Ishikawa (cell line): Measurements from ENCODE around the gene POLR3A.

ENCODE experiments used
- CEBPB ChIP-seq: IDR thresholded peaks from 2 replicates; pipeline ENCODE4 v1.6.1; 2012
- CREB1 ChIP-seq: IDR thresholded peaks from 2 replicates; pipeline ENCODE4 v1.6.1; 2012; ENCODE audit warnings: low read depth
- EGR1 ChIP-seq: IDR thresholded peaks from 2 replicates; pipeline ENCODE4 v1.6.1; 2012
- EP300 ChIP-seq: IDR thresholded peaks from 2 replicates; pipeline ENCODE4 v1.6.1; 2012; ENCODE audit warnings: borderline replicate concordance
- FOXM1 ChIP-seq: IDR thresholded peaks from 2 replicates; pipeline ENCODE4 v1.6.1; 2012; ENCODE audit warnings: low read depth, borderline replicate concordance
- NFIC ChIP-seq: IDR thresholded peaks from 2 replicates; pipeline ENCODE4 v1.6.1; 2012
- RAD21 ChIP-seq: IDR thresholded peaks from 2 replicates; pipeline ENCODE4 v1.6.1; 2012; ENCODE audit warnings: low read depth
- TAF1 ChIP-seq: IDR thresholded peaks from 2 replicates; pipeline ENCODE4 v1.6.1; 2012; ENCODE audit warnings: low read depth, mild to moderate bottlenecking
- TCF12 ChIP-seq: IDR thresholded peaks from 2 replicates; pipeline ENCODE4 v1.6.1; 2012; ENCODE audit warnings: low read depth
- YY1 ChIP-seq: IDR thresholded peaks from 2 replicates; pipeline ENCODE4 v1.6.1; 2012; ENCODE audit warnings: low read depth
- TF ChIP-seq, protein P1 (sequence below): IDR thresholded peaks from 2 replicates; pipeline ENCODE4 v1.6.1; 2012
- TF ChIP-seq, protein P2 (sequence below): IDR thresholded peaks from 2 replicates; pipeline ENCODE4 v1.6.1; 2012; ENCODE audit warnings: low read depth, mild to moderate bottlenecking

DNA sequence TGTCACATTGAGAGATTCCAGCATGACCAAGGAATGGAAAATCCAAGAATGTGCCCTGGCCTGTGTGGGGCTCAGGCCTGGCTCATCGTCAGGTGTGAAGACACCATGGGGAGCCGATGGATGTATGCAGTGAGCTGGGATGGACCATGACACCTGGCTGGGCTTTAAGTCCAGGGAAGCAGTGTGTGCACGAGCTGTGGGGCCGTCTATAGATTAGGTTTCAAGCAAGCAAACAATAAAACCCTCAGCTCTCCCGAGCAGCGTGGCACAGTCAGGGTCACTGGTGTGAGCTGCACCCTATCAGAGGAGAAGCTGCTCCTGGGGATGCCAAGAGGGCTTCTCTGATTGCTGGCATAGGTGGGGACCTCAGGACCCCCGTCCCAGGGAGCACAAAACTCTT is 52.3 kb downstream of the POLR3A start:
- TF ChIP-seq EP300 (no peak), CEBPB (no peak), CREB1 (no peak), TAF1 (no peak), FOXM1 (no peak), YY1 (no peak), NFIC (no peak), RAD21 (no peak), TCF12 (no peak), EGR1 (no peak)
- TF ChIP-seq, protein P1, sequence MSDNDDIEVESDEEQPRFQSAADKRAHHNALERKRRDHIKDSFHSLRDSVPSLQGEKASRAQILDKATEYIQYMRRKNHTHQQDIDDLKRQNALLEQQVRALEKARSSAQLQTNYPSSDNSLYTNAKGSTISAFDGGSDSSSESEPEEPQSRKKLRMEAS: no peak
- TF ChIP-seq, protein P2, sequence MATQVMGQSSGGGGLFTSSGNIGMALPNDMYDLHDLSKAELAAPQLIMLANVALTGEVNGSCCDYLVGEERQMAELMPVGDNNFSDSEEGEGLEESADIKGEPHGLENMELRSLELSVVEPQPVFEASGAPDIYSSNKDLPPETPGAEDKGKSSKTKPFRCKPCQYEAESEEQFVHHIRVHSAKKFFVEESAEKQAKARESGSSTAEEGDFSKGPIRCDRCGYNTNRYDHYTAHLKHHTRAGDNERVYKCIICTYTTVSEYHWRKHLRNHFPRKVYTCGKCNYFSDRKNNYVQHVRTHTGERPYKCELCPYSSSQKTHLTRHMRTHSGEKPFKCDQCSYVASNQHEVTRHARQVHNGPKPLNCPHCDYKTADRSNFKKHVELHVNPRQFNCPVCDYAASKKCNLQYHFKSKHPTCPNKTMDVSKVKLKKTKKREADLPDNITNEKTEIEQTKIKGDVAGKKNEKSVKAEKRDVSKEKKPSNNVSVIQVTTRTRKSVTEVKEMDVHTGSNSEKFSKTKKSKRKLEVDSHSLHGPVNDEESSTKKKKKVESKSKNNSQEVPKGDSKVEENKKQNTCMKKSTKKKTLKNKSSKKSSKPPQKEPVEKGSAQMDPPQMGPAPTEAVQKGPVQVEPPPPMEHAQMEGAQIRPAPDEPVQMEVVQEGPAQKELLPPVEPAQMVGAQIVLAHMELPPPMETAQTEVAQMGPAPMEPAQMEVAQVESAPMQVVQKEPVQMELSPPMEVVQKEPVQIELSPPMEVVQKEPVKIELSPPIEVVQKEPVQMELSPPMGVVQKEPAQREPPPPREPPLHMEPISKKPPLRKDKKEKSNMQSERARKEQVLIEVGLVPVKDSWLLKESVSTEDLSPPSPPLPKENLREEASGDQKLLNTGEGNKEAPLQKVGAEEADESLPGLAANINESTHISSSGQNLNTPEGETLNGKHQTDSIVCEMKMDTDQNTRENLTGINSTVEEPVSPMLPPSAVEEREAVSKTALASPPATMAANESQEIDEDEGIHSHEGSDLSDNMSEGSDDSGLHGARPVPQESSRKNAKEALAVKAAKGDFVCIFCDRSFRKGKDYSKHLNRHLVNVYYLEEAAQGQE: no peak
